Upper lobe of left lung (tissue), 6 donors: Measurements from ENCODE around the gene ARGLU1. TPM values are rescaled to one million over a fixed set of nuclear protein-coding genes. Genes with fewer than 3 reads are reported as not detected.

Experiments
- ATAC-seq, 2 donors: fragments of 200-7000 bp; cut with Tn5 transposase; one replicate each; pipeline ENCODE4 v1.9.1; 2022; ENCODE audit warnings: mild to moderate bottlenecking in 2 of 2, moderate library complexity in 2 of 2; ENCODE audit not compliant: low FRiP score in 2 of 2
- DNase-seq, 2 donors: peaks; one replicate each; pipeline ENCODE4 v3.0.0-alpha.2; 2019 to 2020
- H3K27ac ChIP-seq, 4 donors: fragments of 200-600 bp; sonication (generic); one replicate each; pipeline ENCODE4 v1.5.1; 2016 to 2019
- H3K27me3 ChIP-seq, 4 donors: fragments of 200-600 bp; sonication (generic); one replicate each; pipeline ENCODE4 v1.5.1; 2017 to 2019
- H3K36me3 ChIP-seq, 4 donors: fragments of 200-600 bp; sonication (generic); one replicate each; pipeline ENCODE4 v1.5.1; 2016 to 2019
- H3K4me1 ChIP-seq, 4 donors: fragments of 200-600 bp; sonication (generic); one replicate each; pipeline ENCODE4 v1.5.1; 2018 to 2019
- H3K4me3 ChIP-seq, 4 donors: fragments of 200-600 bp; sonication (generic); one replicate each; pipeline ENCODE4 v1.5.1; 2017 to 2019; ENCODE audit warnings: mild to moderate bottlenecking in 2 of 4, moderate library complexity in 1 of 4
- H3K9me3 ChIP-seq, 4 donors: fragments of 200-600 bp; sonication (generic); one replicate each; pipeline ENCODE4 v1.5.1; 2018 to 2019
- EP300 ChIP-seq, 4 donors: sonication (generic); formaldehyde crosslinking; IDR thresholded peaks; one replicate each; pipeline ENCODE4 v1.5.1; 2017; ENCODE audit warnings: antibody characterized with exemption in 4 of 4, control low read depth in 2 of 4
- POLR2A ChIP-seq, 4 donors: fragments of 450-650 bp; IDR thresholded peaks; one replicate each; pipeline ENCODE4 v1.5.1; 2016 to 2017; ENCODE audit warnings: antibody characterized with exemption in 4 of 4, mild to moderate bottlenecking in 2 of 4
- POLR2AphosphoS5 ChIP-seq, 2 donors: sonication (generic); formaldehyde crosslinking; IDR thresholded peaks; one replicate each; pipeline ENCODE4 v1.5.1; 2017; ENCODE audit warnings: antibody characterized with exemption in 2 of 2
- WGBS, 2 donors: methylation state at CpG; one replicate each; pipeline ENCODE4 v1.1.5; 2017 to 2018; 5-methylcytosine and 5-hydroxymethylcytosine counted together
- total RNA-seq, 6 donors: library from RNA; depleted of rRNA in 4 of 6; stranded (reverse); fragments of >200 nt in 4 of 6; gene quantifications; one replicate each; pipeline versions ENCODE4 v1.1.0 to v1.2.1, GENCODE V29; 2016 to 2021
- TF ChIP-seq, protein P1 (sequence below), 6 experiments: fragments of 450-650 bp in 4 of 6; fragments of 200-600 bp in 2 of 6; sonication (generic) in 2 of 6; IDR thresholded peaks; one replicate each; pipeline ENCODE4 v1.5.1; 2016 to 2019; ENCODE audit warnings: antibody characterized with exemption in 6 of 6
- donor health status: DM: no; HTN: no; CAD: no; lungs with moderate emphysema.
- donor health status: DM: no; HTN: yes; CAD: no; lungs with severe emphysema.

Gene ARGLU1
- total RNA-seq, 6 donors from 2014 or later: 73.6 to 411 (median 121) TPM

DNA sequence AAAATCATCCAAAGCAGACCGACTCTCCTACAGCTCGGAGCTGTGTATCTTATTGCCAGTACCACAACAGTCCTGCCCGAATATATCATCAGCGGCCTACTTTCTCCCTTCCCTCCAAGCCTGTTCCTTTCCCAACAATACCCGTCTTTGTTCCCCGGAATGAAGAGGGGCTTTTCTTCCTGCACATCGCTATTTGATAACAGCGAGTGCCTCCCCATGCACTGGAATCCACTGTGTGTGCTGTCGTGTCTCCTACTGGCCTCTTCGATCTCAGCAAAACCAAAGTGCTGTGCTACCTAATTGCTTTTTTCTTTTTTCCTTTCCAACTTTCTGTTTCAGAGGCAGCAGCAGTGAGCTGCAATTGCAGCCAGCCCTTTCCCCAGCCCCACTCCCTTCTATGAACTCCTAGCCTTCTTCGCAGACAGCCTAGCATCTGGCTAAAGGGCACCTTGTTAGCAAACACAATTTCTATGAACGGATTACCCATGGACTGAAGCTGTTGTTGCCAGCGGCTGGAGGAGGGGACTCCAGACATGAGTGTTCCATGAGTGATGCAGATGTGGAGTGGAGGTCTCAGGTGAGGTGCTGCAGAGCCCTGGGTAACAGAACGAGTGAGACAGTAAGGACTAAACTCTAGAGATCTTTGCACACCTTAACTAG, 75.9 kb downstream of the ARGLU1 start:
- 69 to 73% methylated on average over 13 to 14 of the region's 14 CpGs for WGBS, 2 donors
- peaks cover 10 to 33% (median 17%) of the 10 kb centered on the region in 4 donors for H3K36me3 ChIP-seq
- H3K27me3 ChIP-seq: no peaks in the 10 kb centered on the region
- peak overlapping the region in 1 of 4 donors; percentile 57 for H3K27ac ChIP-seq
- H3K4me1 ChIP-seq: peaks cover 11 to 46% (median 24%) of the 10 kb centered on the region in 4 donors
- no peaks in the 10 kb centered on the region for H3K9me3 ChIP-seq
- ATAC-seq (no peak), DNase-seq (no peak)
- TF ChIP-seq, protein P1, sequence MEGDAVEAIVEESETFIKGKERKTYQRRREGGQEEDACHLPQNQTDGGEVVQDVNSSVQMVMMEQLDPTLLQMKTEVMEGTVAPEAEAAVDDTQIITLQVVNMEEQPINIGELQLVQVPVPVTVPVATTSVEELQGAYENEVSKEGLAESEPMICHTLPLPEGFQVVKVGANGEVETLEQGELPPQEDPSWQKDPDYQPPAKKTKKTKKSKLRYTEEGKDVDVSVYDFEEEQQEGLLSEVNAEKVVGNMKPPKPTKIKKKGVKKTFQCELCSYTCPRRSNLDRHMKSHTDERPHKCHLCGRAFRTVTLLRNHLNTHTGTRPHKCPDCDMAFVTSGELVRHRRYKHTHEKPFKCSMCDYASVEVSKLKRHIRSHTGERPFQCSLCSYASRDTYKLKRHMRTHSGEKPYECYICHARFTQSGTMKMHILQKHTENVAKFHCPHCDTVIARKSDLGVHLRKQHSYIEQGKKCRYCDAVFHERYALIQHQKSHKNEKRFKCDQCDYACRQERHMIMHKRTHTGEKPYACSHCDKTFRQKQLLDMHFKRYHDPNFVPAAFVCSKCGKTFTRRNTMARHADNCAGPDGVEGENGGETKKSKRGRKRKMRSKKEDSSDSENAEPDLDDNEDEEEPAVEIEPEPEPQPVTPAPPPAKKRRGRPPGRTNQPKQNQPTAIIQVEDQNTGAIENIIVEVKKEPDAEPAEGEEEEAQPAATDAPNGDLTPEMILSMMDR (IDR thresholded peaks at IDR 0.05): no peak
- TF ChIP-seq EP300 (IDR thresholded peaks at IDR 0.05) (no peak), POLR2A (IDR thresholded peaks at IDR 0.05) (no peak), POLR2AphosphoS5 (IDR thresholded peaks at IDR 0.05) (no peak)
- H3K4me3 ChIP-seq: no peak overlapping the region

Other genes with a start within 250 kb of the ARGLU1 start
- 10 to 100 TPM; 23.0 to 45.7 (median 30.9) TPM for gene EFNB2, start 32.5 kb downstream of the ARGLU1 start, total RNA-seq